HL-60 (cell line): ENCODE results near the gene NRXN3.

Experiments
- GABPA ChIP-seq: IDR thresholded peaks from 2 replicates; pipeline ENCODE4 v1.6.1; 2012; ENCODE audit warnings: low read depth
- POLR2AphosphoS5 ChIP-seq: IDR thresholded peaks from 2 replicates; pipeline ENCODE4 v1.6.1; 2012; ENCODE audit warnings: low read depth
- SPI1 ChIP-seq: IDR thresholded peaks from 2 replicates; pipeline ENCODE4 v1.6.1; 2012; ENCODE audit warnings: low read depth, mild to moderate bottlenecking, borderline replicate concordance
- TF ChIP-seq, protein P1 (sequence below): IDR thresholded peaks from one replicate; pipeline ENCODE4 v1.5.1; 2011; ENCODE audit warnings: low read length, control low read depth, inconsistent platforms; ENCODE audit not compliant: insufficient read depth
- TF ChIP-seq, protein P2 (sequence below): IDR thresholded peaks from 2 replicates; pipeline ENCODE4 v1.6.1; 2012; ENCODE audit warnings: low read depth; ENCODE audit not compliant: insufficient replicate concordance

DNA sequence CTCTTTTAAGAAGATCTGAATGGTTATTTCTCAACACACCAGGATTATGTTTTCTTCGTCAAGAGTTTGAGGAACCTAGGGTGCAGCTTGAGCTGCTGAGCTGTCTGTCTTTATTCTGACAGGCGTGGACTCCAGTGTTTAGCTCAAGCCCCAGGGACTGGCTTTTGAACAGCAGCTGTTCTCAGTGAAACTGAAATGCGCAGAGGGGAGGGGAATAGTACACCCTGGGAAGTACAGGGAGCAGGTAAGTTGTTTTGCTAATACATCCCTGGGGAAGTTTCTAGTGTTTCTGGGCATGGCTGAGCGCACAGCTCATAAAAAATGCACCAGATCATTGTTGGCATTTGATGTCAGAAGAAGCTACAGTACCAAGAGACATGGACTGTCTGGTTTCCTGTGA is 1381.3 kb downstream of the NRXN3 start:
- TF ChIP-seq, protein P1, sequence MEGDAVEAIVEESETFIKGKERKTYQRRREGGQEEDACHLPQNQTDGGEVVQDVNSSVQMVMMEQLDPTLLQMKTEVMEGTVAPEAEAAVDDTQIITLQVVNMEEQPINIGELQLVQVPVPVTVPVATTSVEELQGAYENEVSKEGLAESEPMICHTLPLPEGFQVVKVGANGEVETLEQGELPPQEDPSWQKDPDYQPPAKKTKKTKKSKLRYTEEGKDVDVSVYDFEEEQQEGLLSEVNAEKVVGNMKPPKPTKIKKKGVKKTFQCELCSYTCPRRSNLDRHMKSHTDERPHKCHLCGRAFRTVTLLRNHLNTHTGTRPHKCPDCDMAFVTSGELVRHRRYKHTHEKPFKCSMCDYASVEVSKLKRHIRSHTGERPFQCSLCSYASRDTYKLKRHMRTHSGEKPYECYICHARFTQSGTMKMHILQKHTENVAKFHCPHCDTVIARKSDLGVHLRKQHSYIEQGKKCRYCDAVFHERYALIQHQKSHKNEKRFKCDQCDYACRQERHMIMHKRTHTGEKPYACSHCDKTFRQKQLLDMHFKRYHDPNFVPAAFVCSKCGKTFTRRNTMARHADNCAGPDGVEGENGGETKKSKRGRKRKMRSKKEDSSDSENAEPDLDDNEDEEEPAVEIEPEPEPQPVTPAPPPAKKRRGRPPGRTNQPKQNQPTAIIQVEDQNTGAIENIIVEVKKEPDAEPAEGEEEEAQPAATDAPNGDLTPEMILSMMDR: no peak
- TF ChIP-seq GABPA (no peak), POLR2AphosphoS5 (no peak), SPI1 (no peak)
- TF ChIP-seq, protein P2, sequence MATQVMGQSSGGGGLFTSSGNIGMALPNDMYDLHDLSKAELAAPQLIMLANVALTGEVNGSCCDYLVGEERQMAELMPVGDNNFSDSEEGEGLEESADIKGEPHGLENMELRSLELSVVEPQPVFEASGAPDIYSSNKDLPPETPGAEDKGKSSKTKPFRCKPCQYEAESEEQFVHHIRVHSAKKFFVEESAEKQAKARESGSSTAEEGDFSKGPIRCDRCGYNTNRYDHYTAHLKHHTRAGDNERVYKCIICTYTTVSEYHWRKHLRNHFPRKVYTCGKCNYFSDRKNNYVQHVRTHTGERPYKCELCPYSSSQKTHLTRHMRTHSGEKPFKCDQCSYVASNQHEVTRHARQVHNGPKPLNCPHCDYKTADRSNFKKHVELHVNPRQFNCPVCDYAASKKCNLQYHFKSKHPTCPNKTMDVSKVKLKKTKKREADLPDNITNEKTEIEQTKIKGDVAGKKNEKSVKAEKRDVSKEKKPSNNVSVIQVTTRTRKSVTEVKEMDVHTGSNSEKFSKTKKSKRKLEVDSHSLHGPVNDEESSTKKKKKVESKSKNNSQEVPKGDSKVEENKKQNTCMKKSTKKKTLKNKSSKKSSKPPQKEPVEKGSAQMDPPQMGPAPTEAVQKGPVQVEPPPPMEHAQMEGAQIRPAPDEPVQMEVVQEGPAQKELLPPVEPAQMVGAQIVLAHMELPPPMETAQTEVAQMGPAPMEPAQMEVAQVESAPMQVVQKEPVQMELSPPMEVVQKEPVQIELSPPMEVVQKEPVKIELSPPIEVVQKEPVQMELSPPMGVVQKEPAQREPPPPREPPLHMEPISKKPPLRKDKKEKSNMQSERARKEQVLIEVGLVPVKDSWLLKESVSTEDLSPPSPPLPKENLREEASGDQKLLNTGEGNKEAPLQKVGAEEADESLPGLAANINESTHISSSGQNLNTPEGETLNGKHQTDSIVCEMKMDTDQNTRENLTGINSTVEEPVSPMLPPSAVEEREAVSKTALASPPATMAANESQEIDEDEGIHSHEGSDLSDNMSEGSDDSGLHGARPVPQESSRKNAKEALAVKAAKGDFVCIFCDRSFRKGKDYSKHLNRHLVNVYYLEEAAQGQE: no peak
